ENCODE measurements around the gene PPFIA3.
"Not testable (repeated sequence)": the region's sequence is repeated elsewhere in the genome, so short reads cannot be mapped to it uniquely, and the experiment has no call there.

PPFIA3 gene

GRCh38 chr19:49125025-49125731 lies 5.8 kb downstream of the PPFIA3 start:
- no peak for DNase-seq

GRCh38 chr19:49126575-49126974 lies 7.2 kb downstream of the PPFIA3 start:
- DNase-seq: no peak

- not testable (repeated sequence) for DNase-seq
Observed at GRCh38 chr19:49127225-49127624, 7.9 kb downstream of the PPFIA3 start.

- peak; percentile 91 for DNase-seq
Observed at GRCh38 chr19:49127674-49128544, 8.6 kb downstream of the PPFIA3 start.

GRCh38 chr19:49128545-49129237 lies 9.3 kb downstream of the PPFIA3 start:
- DNase-seq: no peak

- no peak for DNase-seq
Observed at GRCh38 chr19:49129238-49129583, 9.9 kb downstream of the PPFIA3 start.

- DNase-seq: no peak
Observed at GRCh38 chr19:49130325-49130724, 11.0 kb downstream of the PPFIA3 start.

- DNase-seq: peak; percentile 43
Observed at GRCh38 chr19:49132974-49133609, 13.7 kb downstream of the PPFIA3 start.

- peak; percentile 62 for DNase-seq
Observed at GRCh38 chr19:49133621-49134454, 14.5 kb downstream of the PPFIA3 start.

GRCh38 chr19:49135686-49136085 lies 16.3 kb downstream of the PPFIA3 start:
- DNase-seq: no peak

GRCh38 chr19:49136771-49137171 lies 17.4 kb downstream of the PPFIA3 start:
- DNase-seq: no peak

- no peak for DNase-seq
Observed at GRCh38 chr19:49140951-49141350, 21.6 kb downstream of the PPFIA3 start.

- no peak for DNase-seq
Observed at GRCh38 chr19:49141352-49141751, 22.0 kb downstream of the PPFIA3 start.

GRCh38 chr19:49142866-49143335 lies 23.6 kb downstream of the PPFIA3 start:
- DNase-seq: peak; percentile 72

GRCh38 chr19:49145573-49146407 lies 26.4 kb downstream of the PPFIA3 start:
- DNase-seq: peak; percentile 77

GRCh38 chr19:49146408-49146770 lies 27.0 kb downstream of the PPFIA3 start:
- DNase-seq: not testable (repeated sequence)

- no peak for DNase-seq
Observed at GRCh38 chr19:49148044-49148682, 28.8 kb downstream of the PPFIA3 start.

GRCh38 chr19:49148784-49149651 lies 29.7 kb downstream of the PPFIA3 start:
- peak; percentile 83 for DNase-seq

GRCh38 chr19:49149652-49150105 lies 30.3 kb downstream of the PPFIA3 start:
- DNase-seq: no peak

Measured in activated naive CD4-positive, alpha-beta T cell treated with anti-CD3 and anti-CD28 coated beads, Interleukin-2, amount 50 U/mL, for 16 hours (primary cell).